Breast epithelium (tissue), 4 donors: ENCODE measurements around the gene ALB. TPM values are rescaled to one million over a fixed set of nuclear protein-coding genes. Genes with fewer than 3 reads are reported as not detected.

Source experiments
- DNase-seq, 2 donors: peaks; one replicate each; pipeline ENCODE4 v3.0.0-alpha.2; 2019; ENCODE audit warnings: low spot score in 2 of 2
- H3K27ac ChIP-seq, 2 donors: fragments of 200-600 bp; sonication (generic) in 1 of 2; one replicate each; pipeline ENCODE4 v1.5.1; 2016 to 2019; ENCODE audit warnings: mild to moderate bottlenecking in 1 of 2
- H3K27me3 ChIP-seq, 2 donors: fragments of 200-600 bp; sonication (generic) in 1 of 2; one replicate each; pipeline versions ENCODE4 v1.5.1 to v1.6.0; 2017 to 2019; ENCODE audit warnings: control low read depth in 1 of 2, mild to moderate bottlenecking in 1 of 2
- H3K36me3 ChIP-seq: fragments of 200-600 bp; one replicate; pipeline ENCODE4 v1.5.1; 2019
- H3K4me1 ChIP-seq, 2 donors: fragments of 200-600 bp; sonication (generic); one replicate each; pipeline ENCODE4 v1.5.1; 2016 to 2019; ENCODE audit warnings: control low read depth in 1 of 2
- H3K4me3 ChIP-seq, 3 donors: fragments of 200-600 bp; sonication (generic); 1 replicate in 2 of 3; 2 replicates in 1 of 3; pipeline ENCODE4 v1.5.1; 2016 to 2019; ENCODE audit warnings: mild to moderate bottlenecking in 3 of 3, moderate library complexity in 2 of 3
- H3K9me3 ChIP-seq, 2 donors: fragments of 200-600 bp; sonication (generic) in 1 of 2; one replicate each; pipeline ENCODE4 v1.5.1; 2016 to 2019; ENCODE audit warnings: control low read depth in 1 of 2
- POLR2A ChIP-seq: fragments of 450-650 bp; IDR thresholded peaks from one replicate; pipeline ENCODE4 v1.6.1; 2016; ENCODE audit warnings: antibody characterized with exemption, mild to moderate bottlenecking, moderate library complexity
- POLR2AphosphoS5 ChIP-seq, 3 donors: sonication (generic); formaldehyde crosslinking; IDR thresholded peaks; one replicate each; pipeline ENCODE4 v1.6.1; 2017; ENCODE audit warnings: antibody characterized with exemption in 3 of 3
- intact Hi-C: fragments of 100-400 bp; cut with DNase I; formaldehyde crosslinking; loops from one replicate; pipeline ENCODE4 v1.15.1; 2023; ENCODE audit warnings: low total_unique reads
- total RNA-seq, 3 donors: library from RNA; depleted of rRNA; stranded (reverse); fragments of >200 nt; gene quantifications; one replicate each; pipeline ENCODE4 v1.1.0, GENCODE V29; 2016
- TF ChIP-seq, protein P1 (sequence below), 3 donors: fragments of 450-650 bp; IDR thresholded peaks; one replicate each; pipeline ENCODE4 v1.5.1; 2016 to 2017; ENCODE audit warnings: antibody characterized with exemption in 3 of 3, mild to moderate bottlenecking in 3 of 3, moderate library complexity in 3 of 3

Gene ALB
- total RNA-seq, 3 donors from 2014 or later: 0.66 to 9.1 TPM; not detected in 1

DNA sequence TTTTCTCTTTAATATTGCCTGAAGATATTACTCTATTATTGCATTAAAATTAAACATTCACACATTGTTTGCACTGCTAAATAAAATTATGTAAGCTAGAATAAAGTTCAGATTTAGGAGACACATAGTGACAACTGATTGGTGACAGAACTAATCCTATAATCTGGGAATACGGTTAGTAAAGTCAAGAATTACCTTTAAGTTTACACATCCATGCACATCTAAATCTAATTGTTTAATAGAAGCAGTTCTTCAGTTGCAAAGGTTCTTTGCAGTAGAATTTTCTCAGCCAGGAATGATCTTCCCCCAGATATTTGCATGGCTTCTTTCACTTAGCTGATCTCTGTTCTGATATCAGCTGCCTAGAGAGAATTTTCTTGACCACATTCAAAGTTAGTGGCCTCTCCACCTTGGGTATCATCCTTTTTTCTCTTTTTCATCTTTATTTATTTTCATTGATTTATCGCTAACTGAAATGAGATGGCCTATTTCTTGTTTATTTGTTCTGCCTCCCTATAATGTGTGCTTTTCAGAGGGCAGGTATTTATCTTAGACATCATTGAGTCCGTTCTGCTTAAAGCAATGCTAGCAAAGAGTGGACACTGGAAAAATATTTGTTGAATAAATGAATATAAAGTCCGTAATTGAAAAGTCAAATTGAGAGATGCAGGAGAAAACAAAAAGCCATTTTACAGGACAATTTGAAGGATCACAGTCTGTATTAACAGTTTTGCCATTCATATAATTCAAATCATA is 44.5 kb downstream of the ALB start:
- Histone ChIP-seq H3K27me3 (no peaks in the 10 kb centered on the region), H3K4me1 (no peaks in the 10 kb centered on the region), H3K9me3 (no peaks in the 10 kb centered on the region), H3K4me3 (no peak overlapping the region), H3K27ac (no peak overlapping the region), H3K36me3 (no peaks in the 10 kb centered on the region)
- intact Hi-C loops: no loop called here
- no peak for DNase-seq
- TF ChIP-seq POLR2AphosphoS5 (IDR thresholded peaks at IDR 0.05) (no peak), POLR2A (no peak)

DNA sequence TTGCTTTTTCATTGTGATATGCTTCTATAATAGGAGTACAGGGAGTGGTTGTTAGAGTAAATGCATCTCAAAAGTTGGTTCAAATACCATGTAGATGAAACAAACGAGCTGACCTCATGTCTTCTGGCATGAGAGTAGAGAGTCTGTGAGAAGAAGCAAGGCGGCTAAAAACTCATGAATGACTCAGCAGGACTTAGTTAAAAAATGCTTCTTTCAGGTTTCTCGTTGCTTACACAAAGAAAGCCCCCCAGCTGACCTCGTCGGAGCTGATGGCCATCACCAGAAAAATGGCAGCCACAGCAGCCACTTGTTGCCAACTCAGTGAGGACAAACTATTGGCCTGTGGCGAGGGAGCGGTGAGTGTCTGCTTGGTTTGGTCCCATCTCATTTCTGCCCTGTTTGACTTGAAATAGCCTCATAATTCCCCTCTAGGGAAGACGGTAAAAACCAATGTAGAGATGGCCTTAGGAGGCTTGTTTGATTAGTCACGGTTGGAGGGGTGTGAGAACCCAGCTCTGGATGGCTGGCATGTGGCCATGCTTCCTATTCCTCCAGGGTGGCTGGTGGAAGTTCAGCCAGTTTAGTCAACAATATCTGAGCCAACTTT is 46.4 kb downstream of the ALB start:
- no peak overlapping the region for H3K27ac ChIP-seq
- no peak for DNase-seq
- H3K9me3 ChIP-seq: no peaks in the 10 kb centered on the region
- no peaks in the 10 kb centered on the region for H3K36me3 ChIP-seq
- no peak overlapping the region for H3K4me3 ChIP-seq
- no peaks in the 10 kb centered on the region for H3K4me1 ChIP-seq
- TF ChIP-seq, protein P1, sequence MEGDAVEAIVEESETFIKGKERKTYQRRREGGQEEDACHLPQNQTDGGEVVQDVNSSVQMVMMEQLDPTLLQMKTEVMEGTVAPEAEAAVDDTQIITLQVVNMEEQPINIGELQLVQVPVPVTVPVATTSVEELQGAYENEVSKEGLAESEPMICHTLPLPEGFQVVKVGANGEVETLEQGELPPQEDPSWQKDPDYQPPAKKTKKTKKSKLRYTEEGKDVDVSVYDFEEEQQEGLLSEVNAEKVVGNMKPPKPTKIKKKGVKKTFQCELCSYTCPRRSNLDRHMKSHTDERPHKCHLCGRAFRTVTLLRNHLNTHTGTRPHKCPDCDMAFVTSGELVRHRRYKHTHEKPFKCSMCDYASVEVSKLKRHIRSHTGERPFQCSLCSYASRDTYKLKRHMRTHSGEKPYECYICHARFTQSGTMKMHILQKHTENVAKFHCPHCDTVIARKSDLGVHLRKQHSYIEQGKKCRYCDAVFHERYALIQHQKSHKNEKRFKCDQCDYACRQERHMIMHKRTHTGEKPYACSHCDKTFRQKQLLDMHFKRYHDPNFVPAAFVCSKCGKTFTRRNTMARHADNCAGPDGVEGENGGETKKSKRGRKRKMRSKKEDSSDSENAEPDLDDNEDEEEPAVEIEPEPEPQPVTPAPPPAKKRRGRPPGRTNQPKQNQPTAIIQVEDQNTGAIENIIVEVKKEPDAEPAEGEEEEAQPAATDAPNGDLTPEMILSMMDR (IDR thresholded peaks at IDR 0.05): no peak
- TF ChIP-seq POLR2A (no peak), POLR2AphosphoS5 (IDR thresholded peaks at IDR 0.05) (no peak)
- no peaks in the 10 kb centered on the region for H3K27me3 ChIP-seq
- intact Hi-C loops: no loop called here

DNA sequence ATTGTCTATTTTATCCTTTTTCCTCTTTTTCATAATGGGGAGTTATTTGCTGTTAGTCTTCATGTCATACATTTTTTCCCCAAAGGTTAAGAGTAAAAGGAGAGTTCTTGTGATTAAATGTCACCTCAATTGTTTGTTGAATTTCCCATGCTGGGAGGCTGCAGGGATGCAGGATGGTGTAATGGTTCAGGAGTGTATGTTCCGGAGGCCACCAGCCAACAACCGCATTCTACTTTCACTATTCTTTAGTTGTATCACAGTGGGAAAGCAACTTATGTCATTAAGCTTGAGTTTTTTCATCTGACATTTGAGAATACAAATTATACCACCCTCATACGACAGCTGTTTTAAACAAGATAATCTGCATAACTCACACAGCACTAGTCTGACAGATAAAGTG is 47.3 kb downstream of the ALB start:
- Histone ChIP-seq H3K27me3 (no peaks in the 10 kb centered on the region), H3K27ac (no peak overlapping the region), H3K36me3 (no peaks in the 10 kb centered on the region), H3K9me3 (no peaks in the 10 kb centered on the region), H3K4me3 (no peak overlapping the region), H3K4me1 (no peaks in the 10 kb centered on the region)
- TF ChIP-seq, protein P1 (IDR thresholded peaks at IDR 0.05): no peak
- TF ChIP-seq POLR2A: no peak
- no peak for TF ChIP-seq POLR2AphosphoS5 (IDR thresholded peaks at IDR 0.05)
- intact Hi-C loops: no loop called here
- no peak for DNase-seq

DNA sequence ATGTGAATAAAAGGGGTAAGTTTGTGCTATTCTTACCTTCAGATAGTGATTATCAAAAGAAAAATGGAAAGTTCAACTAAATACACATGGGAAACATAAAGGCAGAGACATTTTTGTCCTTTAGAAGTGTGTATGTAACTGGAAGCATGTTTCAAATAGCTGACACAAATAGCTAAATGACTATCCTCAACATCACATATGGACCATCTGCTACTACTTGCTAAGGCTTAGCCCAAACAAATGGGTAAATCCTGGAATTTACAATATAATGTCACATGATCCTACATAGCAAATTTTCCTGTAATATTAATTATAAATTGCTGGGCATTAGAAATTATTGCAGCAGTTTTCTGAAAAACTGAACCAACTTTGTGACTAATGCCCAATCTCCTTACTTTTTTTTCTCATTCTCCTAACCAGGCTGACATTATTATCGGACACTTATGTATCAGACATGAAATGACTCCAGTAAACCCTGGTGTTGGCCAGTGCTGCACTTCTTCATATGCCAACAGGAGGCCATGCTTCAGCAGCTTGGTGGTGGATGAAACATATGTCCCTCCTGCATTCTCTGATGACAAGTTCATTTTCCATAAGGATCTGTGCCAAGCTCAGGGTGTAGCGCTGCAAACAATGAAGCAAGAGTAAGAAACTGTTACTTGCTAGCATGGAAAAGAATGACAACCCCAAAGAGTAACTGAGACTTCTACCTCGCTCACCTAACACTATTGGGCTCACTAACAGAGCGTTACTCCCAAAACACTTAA is 48.1 kb downstream of the ALB start:
- Histone ChIP-seq H3K27ac (no peak overlapping the region), H3K9me3 (no peaks in the 10 kb centered on the region), H3K27me3 (no peaks in the 10 kb centered on the region), H3K4me1 (no peaks in the 10 kb centered on the region), H3K4me3 (no peak overlapping the region), H3K36me3 (no peaks in the 10 kb centered on the region)
- intact Hi-C loops: no loop called here
- DNase-seq: no peak
- TF ChIP-seq POLR2AphosphoS5 (IDR thresholded peaks at IDR 0.05): no peak
- TF ChIP-seq POLR2A: no peak
- TF ChIP-seq, protein P1 (IDR thresholded peaks at IDR 0.05): no peak

DNA sequence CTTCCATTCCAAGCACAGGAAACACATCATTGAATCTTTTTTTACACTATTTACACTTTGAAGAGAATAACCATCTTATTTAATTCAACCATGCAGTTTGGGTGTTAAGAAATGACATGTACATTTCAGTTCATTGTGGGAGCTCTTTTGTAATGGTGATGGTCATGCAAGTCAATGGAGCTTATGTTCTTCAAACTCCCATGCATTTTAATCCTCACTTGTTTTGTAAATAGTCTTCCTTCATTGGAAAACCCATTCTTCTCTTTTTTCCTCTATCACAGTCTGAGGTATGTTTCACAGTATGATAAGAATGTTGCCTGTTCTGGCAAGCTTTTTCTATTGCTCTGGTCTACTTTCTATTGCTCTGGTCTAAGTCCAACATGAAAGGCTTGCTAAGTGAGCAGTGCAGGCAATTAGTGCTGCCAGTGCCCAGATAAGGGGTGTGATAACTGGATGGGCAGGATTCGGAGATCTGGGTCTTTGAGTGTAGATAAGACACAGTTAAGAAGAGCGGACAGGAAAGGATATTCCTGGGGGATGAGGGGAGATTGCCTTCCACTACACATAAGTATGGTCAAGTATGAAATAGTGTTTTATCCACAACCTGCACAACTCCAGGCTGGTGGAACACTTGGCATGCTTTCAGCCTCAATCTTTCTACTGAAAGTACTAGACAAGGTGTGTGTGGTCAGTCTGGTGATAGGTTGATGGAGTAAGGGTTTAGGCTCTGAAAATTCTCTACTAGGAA is 49.0 kb downstream of the ALB start:
- intact Hi-C loops: no loop called here
- no peak overlapping the region for H3K4me3 ChIP-seq
- no peaks in the 10 kb centered on the region for H3K9me3 ChIP-seq
- no peak for DNase-seq
- H3K4me1 ChIP-seq: no peaks in the 10 kb centered on the region
- TF ChIP-seq POLR2A (no peak), POLR2AphosphoS5 (IDR thresholded peaks at IDR 0.05) (no peak)
- TF ChIP-seq, protein P1 (IDR thresholded peaks at IDR 0.05): no peak
- no peak overlapping the region for H3K27ac ChIP-seq
- no peaks in the 10 kb centered on the region for H3K36me3 ChIP-seq
- no peaks in the 10 kb centered on the region for H3K27me3 ChIP-seq
